Myocyte (in vitro differentiated cells): ENCODE measurements around the gene ZDHHC20. TPM values are rescaled to one million over a fixed set of nuclear protein-coding genes. Genes with fewer than 3 reads are reported as not detected.

Experiments
- DNase-seq: peaks from one replicate; pipeline ENCODE4 v3.0.0-alpha.2; 2012; ENCODE audit warnings: low read depth
- total RNA-seq: library from RNA; depleted of rRNA; stranded (reverse); fragments of >200 nt; gene quantifications from 2 replicates; pipeline ENCODE4 v1.2.3, GENCODE V29; 2014

The ZDHHC20 gene
- total RNA-seq, 1 donor from 2014 or later, result 39.8 TPM

DNA sequence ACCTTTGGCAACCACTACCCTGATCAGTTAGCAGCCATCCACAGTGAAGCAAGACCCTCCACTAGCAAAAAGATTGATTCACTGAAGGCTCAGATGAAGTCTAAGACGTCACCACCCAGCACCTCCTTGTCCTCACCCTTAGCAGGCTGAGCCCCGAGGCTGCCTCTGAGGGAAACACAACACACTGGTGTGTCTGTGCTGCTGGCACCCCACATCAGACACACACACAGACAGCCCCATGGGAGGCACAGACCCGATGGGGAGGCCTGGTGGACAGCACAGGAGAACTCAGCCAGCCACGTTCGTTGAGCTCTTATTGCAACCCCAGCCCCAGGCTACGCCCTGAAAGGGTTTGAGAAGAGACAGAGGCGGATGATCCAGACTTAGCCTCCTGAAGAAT, 94.7 kb downstream of the ZDHHC20 start:
- no peak for DNase-seq

GRCh38 chr13:21362741-21363140, 96.4 kb downstream of the ZDHHC20 start:
- no peak for DNase-seq

DNA sequence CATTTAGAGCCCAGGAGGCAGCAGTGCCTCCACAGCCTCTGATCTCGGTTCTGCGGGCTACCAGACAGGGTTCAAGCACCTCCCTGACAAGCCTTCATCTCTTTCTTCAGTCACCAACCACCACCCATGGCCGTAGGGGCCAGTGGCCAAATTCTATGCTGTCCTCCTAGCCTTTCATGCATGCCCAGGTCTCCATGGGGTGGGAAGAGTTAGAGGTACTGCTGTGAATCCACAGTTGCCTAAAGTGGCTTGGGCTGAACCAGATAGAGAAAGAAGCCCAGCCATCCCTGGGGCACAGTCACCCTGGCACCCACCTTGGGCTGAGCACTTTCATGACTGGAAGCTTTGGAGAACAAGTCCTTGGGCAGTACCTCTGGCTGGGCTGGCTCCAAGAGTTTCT, 97.4 kb downstream of the ZDHHC20 start:
- no peak for DNase-seq

DNA sequence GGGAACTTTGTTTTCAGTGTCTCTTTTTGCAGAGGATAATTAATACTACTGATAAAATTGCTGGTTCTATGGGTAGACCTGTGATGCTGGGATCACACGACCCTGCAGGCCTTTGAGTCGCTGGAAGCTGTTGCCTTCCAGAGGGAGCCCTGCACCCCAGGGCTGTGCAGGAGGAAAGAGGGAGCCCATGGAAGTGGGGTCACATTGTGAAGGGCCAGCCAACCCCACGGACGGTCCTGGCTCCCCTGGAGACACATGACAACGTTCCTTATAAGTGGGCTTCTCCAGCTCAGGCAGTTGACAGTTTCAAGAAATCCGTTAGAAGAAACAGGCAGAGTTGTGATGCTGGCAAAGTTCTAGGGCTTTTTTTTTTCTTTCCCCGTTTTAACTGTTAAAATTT, 98.0 kb downstream of the ZDHHC20 start:
- DNase-seq, result no peak

DNA sequence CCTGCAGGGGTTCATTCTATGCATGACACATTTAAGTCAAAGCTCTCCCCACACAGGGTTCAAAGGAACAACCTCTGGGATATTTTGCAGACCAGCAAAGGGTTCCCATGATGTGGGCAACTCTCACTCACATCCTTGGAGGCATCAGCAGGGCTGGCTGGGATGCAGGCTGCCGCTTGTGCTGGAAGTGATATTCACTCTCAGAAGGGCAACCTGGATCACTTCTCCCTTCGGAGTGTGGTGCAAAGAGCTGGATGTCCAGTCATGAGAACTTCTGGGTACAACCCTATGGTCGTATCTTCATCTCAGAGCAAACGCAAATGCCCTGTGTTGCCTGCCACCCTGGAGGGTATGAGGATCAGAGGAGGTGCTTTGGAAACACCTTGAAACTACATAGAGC, 98.6 kb downstream of the ZDHHC20 start:
- DNase-seq, result no peak

DNA sequence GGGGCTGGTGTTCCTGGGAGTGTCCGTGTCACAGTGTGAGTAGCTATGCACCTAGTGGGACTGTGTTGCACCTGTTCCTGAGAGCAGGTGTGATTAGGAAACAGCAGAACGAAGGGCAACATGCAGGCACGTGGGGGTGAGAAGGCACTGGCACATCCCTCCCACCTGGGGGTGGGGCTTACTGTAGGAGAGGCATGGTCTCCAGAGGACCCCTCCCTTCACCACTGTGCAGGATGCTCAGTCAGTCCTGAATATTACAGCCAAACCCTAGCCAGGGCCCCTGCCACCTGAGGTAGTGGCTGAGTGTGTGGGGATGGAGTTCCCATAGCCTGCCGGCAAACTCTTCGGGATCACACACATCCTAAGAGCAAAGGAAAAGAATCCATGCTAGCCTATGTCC, 99.2 kb downstream of the ZDHHC20 start:
- DNase-seq, result no peak

DNA sequence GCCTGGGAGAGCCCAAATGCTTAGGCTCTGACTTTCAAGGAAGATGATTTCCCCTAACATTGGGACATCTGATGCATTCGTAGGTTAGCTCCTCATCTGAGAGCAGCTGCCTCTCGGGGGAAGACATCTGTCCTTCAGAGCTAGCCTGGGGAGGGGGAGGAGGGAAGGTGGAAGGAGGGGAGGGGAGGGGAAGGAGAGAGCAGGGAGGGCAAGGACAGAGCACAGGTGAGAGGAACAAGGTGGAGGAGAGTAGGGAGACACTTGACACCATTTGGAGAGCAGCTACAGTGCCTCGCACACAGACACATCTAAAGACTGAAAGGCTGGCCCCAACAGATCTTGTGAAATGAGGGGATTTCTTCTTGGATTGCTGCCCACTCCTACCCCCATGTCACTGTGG, 103.8 kb downstream of the ZDHHC20 start:
- no peak for DNase-seq

DNA sequence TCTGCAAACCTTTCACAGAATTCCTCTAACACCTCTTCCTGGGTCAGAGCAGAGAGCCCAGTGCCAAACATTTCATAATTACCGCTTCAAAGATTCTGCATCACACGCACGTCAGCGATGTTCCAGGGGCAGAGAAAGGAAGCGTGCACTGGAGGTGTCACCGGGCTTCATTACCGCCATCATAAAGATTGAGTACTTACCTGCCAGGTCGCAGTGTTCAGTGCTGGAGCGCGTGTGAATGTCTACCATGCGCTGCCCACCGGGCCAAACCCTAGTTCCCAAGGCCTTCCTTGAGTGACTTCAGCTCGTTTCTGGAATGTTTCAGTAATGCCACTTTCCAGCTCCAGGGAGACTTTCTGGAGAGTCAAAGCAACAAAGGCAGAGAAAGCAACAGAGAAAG, 104.4 kb downstream of the ZDHHC20 start:
- DNase-seq, result no peak

GRCh38 chr13:21348488-21349120, 110.5 kb downstream of the ZDHHC20 start:
- peak; percentile 53 for DNase-seq

DNA sequence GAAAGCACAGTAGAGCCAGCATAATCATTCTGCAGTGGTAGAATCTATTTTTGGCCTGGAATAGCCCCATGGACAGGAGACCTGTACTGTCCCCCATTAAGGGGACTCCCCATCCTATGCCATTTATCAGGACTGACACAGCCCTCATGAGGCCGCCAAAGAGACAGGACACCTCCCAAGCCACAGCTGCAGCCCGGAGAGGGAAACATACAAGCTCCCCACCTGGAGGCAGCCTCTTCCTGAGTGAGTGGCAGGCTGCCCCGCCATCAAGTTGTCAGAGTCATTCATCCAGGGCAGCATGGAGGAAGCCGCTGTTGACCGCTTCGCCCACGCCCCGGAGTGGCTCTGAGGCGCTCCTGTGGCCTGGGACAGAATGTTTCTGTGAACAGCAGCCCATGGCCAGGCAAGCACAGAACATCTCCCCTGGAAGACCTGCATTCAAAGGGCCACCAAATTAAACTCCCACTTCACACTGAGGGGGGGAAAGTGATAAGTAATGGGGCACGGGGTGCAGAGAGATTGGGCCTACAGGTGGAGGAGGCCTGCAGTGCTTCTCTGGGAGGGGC, 111.3 kb downstream of the ZDHHC20 start:
- DNase-seq, result no peak

GRCh38 chr13:21344662-21345176, 114.4 kb downstream of the ZDHHC20 start:
- DNase-seq, result no peak

DNA sequence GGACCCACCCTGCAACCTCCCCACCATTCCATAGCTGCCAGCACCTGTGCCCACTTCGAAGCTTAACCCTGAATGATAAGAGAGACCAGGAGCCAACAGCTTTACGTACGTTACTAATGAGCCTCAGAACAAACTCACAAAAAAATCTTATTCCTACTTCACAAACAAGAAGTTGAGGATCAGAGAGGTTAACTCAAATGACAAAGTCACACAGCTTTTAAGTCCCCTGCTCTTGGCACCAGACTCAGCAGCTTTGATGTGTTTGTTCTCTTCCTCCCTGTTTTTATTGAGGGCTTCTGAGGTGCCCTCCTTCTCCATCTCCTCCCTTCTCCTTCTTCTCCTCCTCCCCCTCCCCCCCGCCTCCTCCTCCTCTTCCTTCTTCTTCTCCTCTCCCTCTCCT, 115.4 kb downstream of the ZDHHC20 start:
- no peak for DNase-seq

- no peak for DNase-seq
These were observed 116.2 kb downstream of the ZDHHC20 start for GRCh38 chr13:21342699-21343442.

DNA sequence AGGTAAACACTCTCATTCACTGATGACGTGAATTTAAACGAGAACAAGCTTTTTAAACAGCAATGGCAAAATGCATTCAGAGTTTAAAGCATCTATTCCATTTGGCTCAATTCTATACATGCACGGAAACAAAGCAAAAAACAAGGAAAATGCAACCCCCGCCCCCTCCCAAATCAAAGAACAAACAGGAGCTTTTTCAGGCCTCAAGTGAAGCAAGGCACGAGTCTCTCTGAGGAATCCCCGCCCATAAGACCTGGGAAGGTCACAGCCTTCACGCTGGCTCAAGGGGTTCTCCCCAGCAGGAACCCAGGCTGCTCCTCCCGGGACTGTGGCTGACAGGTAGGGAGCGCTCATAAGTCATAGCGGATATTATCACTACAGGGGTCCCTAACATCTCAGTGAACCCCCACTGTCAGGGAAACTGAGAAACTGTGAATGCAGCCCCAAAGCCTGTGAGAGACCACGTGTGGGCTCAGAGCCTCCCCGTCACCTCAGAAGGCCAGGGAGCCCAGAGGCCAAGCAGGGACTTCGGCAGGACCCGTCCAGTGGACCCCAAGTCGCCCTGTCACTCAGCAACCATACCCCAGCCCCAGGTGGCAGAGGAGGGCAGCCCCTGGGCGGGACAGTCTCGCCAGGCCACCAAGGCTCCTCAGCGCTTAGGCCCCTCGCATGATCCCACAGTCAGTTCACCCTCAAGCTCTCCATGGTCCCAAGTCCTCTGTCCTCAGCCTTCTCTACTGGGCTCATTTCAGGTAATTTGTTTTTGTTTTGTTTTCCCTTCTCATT, 117.3 kb downstream of the ZDHHC20 start:
- DNase-seq, result no peak

DNA sequence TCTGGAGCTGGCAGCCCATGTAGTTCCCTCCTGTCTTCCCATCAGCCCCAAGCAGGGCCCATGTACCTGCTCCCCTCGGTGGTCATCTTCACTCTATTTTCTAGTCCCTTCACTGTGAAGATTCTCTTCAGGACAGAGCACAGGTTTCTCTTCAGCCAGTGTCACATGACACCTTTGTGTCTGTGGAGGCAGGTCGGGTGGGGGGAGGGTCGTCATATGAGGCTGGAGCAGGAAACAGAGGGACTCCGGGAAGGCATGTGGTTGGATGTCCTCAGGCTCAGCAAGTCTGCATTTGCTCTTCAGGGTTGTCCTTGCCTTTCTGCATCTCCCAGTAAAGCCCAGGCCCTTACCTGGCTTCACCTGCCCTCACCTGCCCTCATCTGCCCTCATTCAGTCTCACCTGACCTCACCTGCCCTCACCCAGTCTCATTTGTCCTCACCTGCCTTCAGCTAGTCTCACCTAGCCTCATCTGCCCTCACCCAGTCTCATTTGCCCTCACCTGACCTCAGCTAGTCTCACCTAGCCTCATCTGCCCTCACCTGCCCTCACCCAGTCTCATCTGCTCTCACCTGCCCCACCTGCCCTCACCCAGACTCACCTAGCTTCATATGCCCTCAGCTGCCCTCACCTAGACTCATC, 120.3 kb downstream of the ZDHHC20 start:
- no peak for DNase-seq

GRCh38 chr13:21338156-21338555, 120.9 kb downstream of the ZDHHC20 start:
- no peak for DNase-seq

GRCh38 chr13:21336609-21337349, 122.3 kb downstream of the ZDHHC20 start:
- no peak for DNase-seq

GRCh38 chr13:21333186-21333585, 125.9 kb downstream of the ZDHHC20 start:
- no peak for DNase-seq

DNA sequence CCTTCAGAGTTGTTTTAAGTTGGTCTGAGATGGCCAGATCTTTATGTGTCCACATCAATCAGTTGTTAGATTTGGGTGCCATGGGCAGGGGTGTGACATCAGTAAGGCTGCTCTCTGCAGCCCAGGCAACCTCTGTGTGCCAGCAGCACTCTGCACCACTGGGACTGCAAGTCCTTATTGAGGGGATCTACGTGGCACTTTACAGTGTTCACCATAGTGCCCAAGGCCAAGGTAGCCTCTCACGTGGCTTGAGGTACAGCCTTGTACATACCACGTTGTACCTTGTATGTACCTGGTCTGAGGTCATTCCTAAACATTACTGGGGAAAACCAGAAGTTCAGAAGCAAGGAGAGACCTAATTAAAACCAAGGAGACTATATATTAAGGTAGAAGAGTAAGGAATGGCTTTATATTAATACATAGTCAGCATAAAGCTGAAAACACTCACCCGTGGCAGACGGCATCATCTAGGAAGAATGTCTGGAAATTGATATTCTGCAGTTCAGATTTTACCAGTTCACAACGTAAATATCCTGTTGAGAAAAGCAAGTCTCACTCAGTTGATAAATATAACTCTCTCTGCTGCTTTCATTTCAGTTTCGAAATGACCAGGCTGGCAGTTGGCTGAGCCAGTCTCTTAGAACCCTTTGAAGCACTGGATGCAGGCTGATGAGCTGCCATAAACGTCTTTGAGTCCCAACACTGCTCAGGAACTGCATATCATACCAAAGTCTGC, 128.8 kb downstream of the ZDHHC20 start:
- DNase-seq, result no peak
